Mucosa of gallbladder (tissue), 1 donor: Measurements from ENCODE around the gene PDPK1. TPM values are rescaled to one million over a fixed set of nuclear protein-coding genes. Genes with fewer than 3 reads are reported as not detected.
A peak's percentile ranks its signal among the peaks of the same experiment; 100 is the strongest.
"Not testable (repeated sequence)": the region's sequence is repeated elsewhere in the genome, so short reads cannot be mapped to it uniquely, and the experiment has no call there.

Source experiments
- DNase-seq: peaks from one replicate; pipeline ENCODE4 v3.0.0-alpha.2; 2020; ENCODE audit warnings: low spot score
- total RNA-seq: library from RNA; stranded (reverse); gene quantifications from one replicate; pipeline ENCODE4 v1.2.1, GENCODE V29; 2021
- donor health status: DM: no; HTN: no; CAD: no.

The PDPK1 gene
- total RNA-seq, 1 donor from 2014 or later = 72.0 TPM

- DNase-seq = no peak
Measured at GRCh38 chr16:2523801-2524231, 14.0 kb upstream of the PDPK1 start.

DNA sequence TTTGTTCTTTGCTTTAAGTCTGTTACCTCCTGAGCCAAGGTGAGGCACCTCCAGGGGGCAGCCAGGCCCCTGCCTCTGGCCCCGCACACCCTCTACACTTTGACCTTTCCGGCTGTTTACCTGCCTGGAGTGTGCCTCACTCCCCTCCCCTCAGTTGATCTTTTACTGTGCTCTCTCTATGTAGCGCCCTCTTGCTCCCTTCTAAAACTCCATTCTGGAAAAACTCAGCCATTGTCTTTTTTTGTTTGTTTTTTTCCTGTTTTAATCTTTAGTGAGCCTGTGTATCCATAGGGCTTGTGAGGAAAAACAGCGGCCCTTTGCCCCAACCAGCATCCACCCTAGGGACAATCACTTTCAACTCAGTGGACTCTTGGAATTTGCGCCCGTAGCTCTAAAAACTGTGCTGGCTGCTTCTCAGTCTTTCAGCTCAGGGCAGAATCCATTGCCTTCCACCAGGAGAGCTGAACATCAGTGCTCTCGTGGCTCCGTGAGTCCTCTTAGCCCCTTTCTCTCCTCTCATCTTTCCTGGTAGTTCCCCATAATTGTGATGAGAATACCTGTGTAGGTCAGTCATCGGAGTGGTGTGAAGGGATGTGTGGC is 13.4 kb upstream of the PDPK1 start:
- no peak for DNase-seq

GRCh38 chr16:2526135-2526534 is 11.7 kb upstream of the PDPK1 start:
- DNase-seq = no peak

DNA sequence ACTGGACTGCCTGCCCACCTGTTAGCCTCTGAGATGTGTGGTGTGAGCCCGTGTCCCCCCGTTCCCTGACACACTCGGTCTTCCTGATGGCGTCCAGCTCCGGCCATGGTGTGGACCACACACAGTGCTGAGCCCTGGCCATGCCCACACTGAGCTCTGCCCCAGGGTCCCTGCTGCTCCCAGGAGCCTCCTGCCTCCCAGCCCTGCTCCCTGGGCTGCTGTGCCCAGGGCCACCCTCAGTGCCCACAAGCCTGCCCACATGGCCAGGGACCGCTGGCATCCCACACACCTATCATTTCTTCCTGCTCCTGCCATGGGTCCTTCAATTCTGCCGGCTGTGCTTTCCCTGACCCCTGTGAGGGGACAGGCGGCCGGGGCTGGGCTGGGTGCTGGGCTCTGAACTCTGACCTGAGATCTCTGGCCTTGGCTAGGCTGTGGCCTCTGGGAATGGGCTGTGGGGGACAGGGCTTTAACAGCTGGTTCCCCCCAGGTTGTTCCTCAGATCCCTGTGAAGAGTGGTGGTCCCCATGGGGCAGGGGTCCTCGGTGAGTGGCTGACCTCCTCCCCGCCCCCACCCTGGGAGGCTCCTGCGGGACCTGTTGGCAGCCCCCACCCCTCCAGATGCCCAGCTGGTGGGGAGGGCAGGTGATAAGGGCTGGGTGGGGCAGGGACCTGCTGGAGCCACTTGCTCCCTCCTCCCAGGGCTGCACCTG is 10.6 kb upstream of the PDPK1 start:
- DNase-seq = no peak

- DNase-seq = no peak
Measured at GRCh38 chr16:2527784-2528100, 10.1 kb upstream of the PDPK1 start.

DNA sequence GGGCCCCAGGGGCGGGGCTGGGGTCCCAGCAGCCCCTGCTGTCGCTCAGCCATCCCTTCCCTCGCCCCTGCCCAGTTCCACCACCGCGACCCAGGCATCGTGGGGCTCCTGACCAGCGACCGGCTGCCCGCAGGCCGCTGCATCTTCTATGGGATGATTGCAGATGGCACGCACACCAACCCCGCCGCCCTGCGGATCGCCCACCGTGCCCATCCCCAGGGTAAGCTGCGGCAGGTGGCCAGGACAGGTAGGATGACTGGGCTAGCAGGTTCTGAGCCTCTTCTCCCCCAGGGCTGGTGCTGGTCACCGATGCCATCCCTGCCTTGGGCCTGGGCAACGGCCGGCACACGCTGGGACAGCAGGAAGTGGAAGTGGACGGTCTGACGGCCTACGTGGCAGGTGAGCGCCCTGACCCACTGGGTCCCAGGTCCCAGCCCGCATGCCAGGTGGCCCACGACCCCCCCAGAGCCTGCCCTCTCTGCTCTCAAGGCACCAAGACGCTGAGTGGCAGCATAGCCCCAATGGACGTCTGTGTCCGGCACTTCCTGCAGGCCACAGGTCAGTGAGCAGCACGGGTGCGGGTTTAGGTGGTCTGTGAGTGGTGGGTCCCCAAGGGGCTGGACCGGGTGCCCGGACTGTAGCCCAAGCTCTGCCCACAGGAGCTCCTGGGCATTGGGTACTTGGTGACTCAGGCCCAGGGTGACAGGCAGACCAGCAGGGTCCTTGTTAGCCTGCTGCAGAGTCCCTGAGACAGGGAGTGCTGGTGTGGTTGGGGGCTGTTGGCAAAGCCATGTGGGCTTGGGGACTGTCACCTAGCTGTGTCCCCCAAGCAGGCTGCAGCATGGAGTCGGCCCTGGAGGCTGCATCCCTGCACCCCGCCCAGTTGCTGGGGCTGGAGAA is 9.4 kb upstream of the PDPK1 start:
- DNase-seq = no peak

DNA sequence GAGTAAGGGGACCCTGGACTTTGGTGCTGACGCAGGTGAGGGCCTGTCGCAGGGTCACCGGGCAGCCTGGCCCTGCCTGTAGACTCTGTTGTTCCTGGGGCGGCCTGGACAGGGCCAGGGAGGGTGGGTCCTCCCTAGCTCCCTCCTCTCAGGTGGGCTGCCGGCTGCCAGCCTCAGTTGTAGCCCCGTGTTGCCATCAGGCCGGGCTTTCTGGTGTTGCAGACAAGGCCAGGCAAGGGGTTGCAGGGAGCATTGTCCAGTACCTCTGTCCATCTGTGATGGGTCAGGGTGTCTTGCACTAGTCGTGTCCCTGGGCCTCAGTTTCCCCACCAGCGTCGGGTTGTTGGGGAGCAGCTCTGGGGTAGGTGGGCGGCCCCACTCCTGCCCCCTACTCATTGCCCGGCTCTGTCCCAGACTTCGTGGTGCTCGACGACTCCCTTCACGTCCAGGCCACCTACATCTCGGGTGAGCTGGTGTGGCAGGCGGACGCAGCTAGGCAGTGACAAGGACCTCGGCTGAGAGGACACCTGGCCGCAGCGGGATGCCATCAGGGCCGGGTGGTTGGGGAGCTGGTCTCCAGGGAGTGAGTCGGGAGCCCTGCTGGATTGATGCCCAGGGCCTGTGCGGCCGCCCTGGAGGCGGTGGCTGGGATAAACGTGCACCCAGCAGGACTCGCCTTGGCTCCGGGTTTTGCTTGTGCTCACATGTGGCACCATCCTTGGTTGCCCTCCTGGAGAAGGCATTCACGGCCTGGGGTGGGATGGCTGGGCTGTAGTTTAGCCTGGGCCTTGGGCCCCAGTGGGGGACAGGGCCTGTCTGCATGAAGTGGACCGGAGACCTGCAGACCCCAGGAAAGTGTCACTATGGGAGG is 8.5 kb upstream of the PDPK1 start:
- no peak for DNase-seq

GRCh38 chr16:2529961-2530628 is 7.7 kb upstream of the PDPK1 start:
- DNase-seq = no peak

DNA sequence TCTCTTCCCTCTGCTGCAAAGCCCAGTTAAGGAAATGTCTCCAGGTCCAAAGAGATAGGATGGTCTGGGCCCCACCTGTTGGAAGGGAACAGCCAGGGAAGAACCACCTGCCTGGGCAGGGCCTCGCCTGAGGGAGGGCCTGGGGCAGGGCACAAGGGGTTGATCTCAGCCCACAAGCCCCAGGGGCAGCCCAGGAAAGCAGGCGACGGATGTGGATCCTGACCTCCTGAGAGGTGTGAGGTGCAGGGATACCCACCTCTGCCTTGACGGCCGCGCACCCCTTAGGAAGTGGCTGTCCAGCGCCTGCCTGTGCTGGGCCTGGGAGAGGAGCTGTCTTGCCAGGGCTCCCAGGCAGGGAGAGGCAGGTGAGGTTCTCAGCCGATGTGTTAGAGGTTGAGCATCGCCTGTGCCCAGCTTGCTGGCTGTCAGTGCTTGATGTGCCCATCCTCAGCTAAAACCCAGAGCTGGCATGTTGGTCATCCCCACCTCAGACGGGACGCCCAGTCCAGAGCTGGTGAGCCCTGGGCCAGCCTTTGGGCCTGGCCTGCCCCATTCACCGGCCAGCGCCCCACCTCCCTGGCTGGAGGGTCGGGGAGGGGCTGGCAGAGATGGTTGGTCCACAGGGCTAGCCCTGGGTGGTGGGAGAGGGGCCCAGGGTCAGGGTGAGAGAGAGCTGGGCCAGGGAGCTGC is 7.0 kb upstream of the PDPK1 start:
- no peak for DNase-seq

GRCh38 chr16:2531371-2531695 is 6.5 kb upstream of the PDPK1 start, which contains the start of gene CEMP1:
Gene CEMP1 (minus strand): TSS chr16:2531408. CDS start chr16:2531073, 335 bp downstream.
- DNase-seq = no peak

GRCh38 chr16:2531696-2532493 is 5.9 kb upstream of the PDPK1 start:
- DNase-seq = peak; percentile 98

- DNase-seq = peak; percentile 76
Measured at GRCh38 chr16:2532494-2533141, 5.2 kb upstream of the PDPK1 start.

- not testable (repeated sequence) for DNase-seq
Measured at GRCh38 chr16:2533142-2533755, 4.6 kb upstream of the PDPK1 start.

GRCh38 chr16:2533912-2534311 is 3.9 kb upstream of the PDPK1 start:
- DNase-seq = no peak

- DNase-seq = not testable (repeated sequence)
Measured at GRCh38 chr16:2534335-2534734, 3.5 kb upstream of the PDPK1 start.

DNA sequence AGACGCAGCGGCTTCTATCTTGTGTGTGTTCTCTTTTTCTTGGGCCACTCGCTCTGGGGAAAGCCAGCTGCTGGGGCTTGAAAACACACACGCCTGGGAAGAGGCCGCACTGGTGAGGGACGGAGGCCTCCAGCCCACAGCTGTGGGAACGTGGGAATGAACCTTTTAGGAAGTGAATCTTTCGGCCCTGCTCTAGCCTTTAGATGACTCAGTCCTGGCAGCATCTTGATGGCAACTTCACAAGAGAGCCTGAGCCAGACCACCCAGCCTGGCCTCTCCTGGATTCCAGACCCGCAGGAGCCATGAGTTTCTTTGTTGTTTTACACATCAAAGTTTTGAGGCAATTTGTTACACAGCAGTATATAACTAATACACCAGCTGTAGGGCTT is 2.2 kb upstream of the PDPK1 start:
- DNase-seq = no peak

GRCh38 chr16:2539192-2539844 is 1.5 kb downstream of the PDPK1 start:
- DNase-seq = not testable (repeated sequence)

- DNase-seq = peak; percentile 18
Measured at GRCh38 chr16:2539845-2540458, 2.1 kb downstream of the PDPK1 start.
